HG03432 (cell line): ENCODE data around the gene ADAMTSL2.
"Not testable (repeated sequence)": the region's sequence is repeated elsewhere in the genome, so short reads cannot be mapped to it uniquely, and the experiment has no call there.

Experiments
- ATAC-seq: cut with Tn5 transposase; IDR thresholded peaks from one replicate; pipeline ENCODE4 v1.9.1; 2021; ENCODE audit warnings: mild to moderate bottlenecking, moderate library complexity; ENCODE audit not compliant: unreplicated experiment

ADAMTSL2 gene

DNA sequence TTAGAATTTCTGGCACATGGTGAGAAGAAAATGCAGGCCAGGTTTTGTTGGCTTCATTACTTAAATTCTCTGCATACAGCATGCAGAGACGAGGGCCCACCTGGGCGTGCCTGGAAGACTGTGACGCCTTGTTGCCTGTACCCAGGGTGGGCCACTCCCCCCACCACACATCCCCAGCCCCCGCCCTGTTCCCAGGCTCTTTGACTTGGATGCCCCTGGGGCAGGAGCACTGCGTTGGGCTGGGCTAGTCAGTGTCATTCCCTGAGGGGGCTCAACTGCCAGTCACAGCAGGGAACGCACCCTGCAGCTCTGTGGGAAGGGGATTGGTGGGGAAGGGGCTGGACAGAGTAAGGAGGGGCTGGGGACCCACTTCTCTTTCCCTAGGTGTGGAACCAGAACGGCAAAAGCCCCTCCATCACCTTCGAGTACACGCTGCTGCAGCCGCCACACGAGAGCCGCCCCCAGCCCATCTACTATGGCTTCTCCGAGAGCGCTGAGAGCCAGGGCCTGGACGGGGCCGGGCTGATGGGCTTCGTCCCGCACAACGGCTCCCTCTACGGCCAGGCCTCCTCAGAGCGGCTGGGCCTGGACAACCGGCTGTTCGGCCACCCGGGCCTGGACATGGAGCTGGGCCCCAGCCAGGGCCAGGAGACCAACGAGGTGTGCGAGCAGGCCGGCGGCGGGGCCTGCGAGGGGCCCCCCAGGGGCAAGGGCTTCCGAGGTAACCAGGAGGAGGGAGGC is 19.6 kb downstream of the ADAMTSL2 start:
- no peak for ATAC-seq

DNA sequence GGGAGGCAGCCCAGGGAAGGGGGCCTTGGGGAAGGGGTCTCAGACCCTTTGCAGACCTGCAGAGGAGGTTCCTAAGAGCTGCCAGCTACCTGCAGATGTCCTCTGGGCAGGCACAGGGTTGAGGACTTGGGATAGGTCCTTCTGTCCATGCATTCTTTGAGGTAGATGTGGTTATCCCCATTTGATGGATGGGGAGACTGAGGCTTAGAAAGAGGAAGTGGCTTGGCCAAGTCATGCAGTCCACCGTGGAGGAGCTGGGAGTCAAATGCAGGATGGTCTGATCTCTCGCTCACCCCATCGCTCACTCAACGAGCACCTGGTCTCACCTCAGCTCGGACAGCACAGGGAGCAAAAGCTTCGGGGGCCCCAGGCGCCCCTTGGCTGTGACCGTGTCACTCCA is 20.2 kb downstream of the ADAMTSL2 start:
- ATAC-seq = no peak

DNA sequence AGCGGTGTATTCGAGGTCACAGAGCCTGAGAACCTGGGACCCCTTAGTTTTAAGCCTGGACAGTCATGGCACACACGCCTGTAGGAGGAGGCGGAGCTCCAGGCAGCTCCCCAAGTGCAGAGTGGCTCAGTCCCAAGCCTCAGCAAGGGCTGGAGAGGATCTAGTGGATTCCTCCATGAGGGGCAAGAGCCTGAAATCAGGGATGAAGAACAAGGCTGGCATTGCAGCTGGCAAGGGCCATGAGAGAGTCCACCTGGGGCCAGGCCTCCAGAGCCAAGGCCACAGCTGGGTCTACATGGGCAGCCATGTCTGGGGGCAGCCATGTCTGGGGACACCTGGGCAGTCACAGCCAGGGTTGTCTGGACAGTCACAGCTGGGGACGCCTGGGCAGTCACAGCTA is 21.9 kb downstream of the ADAMTSL2 start:
- no peak for ATAC-seq

DNA sequence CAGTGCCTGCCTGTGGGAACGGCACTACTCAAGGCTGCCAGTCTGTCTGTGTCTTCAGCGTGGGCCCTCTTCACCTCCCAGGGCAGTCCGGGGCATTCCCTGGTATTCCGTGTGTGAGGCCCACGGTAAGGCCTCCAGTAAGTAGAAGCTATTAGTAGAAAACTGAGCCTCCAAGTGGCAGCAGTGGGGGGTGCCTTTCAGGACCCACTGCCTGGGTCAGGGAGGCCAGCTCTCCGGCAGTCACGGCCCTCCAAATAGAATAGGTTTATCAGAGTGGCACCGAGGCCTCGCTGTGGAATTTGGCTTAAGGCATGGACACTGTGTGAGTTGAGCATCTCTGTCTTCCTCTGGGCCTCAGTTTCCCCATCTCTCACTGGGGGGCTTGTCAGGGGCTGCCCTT is 23.1 kb downstream of the ADAMTSL2 start:
- no peak for ATAC-seq

DNA sequence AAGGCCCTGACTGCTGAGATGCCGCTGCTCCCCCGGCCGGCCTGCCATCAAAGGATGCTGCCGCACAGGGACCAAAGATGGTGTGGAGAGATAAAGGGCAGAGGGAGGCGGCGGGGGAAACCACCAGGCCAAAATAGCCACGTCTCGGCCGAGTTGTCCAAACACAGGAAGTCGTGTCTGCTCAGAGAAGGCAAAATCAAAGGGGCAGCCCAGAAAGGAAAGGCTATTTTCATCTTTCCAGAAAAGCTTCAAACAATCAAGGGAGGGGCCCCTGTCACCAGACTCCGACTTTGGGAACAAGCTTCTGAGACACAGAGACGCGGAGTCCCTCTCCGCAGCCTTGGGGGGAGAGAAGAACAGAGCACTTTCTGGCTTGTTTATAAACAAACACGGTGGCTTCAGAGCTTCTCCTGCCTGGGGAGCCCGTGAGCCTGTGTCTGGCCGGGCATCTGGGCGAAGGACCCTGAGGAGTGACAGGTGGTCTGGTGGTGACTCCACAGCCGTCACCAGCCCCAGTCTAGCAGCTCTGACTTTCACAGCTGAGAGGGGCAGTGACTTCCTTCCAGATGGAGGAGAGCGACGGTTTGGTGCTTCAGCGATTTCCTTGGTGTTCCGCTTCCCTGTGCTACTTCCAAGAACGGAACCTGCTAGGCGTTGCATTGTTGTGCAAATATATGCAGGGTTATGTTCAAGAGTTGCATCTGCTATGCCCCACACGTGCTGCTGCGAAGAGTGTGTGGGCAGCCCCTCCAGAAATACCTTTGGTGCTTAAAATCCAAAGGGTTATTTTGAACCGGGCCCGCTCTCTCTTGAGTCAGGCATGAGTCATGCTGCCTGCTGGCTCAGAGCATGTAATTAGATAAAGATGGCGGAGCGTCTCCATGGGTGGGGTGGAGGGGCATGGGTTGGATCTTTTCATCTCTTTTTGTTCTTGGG is 24.0 kb downstream of the ADAMTSL2 start:
- ATAC-seq = peak; percentile 55

DNA sequence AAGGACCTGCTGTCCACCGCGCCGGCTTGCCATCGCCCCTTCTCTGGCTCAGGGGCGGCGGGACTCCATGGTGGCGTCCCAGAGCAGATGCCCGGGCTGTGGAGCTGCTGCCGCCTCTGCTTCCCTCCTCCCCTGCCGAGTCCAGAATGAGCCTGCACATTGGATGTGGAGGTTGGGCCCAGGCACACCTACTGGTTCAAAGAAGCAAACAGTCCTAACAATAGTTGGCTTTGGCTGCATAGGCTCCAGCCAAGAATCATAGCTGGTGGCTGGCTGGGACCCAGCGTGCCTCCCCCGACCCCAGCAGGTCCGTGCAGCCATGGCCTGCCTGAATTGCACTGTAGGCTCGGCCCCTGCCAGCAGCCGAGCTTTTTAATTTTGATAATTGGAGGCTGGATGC is 25.8 kb downstream of the ADAMTSL2 start:
- ATAC-seq = no peak

DNA sequence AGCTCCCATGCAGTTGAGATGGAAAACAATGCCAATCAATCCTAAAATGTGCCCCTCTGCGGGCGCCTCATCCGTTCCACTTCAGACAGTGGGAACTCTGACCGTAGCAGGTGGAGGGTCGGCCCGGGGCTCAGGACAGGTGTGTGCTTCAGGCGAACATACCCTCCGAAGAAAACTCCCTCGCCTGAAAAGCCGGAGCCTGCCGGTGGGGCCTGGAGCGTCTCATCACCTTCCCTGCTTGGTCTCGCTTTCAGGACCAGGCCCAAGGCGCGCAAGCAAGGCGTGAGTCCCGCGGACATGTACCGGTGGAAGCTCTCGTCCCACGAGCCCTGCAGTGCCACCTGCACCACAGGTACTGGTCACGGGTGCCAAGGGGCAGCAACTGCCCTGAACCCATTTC is 26.4 kb downstream of the ADAMTSL2 start:
- ATAC-seq = no peak

DNA sequence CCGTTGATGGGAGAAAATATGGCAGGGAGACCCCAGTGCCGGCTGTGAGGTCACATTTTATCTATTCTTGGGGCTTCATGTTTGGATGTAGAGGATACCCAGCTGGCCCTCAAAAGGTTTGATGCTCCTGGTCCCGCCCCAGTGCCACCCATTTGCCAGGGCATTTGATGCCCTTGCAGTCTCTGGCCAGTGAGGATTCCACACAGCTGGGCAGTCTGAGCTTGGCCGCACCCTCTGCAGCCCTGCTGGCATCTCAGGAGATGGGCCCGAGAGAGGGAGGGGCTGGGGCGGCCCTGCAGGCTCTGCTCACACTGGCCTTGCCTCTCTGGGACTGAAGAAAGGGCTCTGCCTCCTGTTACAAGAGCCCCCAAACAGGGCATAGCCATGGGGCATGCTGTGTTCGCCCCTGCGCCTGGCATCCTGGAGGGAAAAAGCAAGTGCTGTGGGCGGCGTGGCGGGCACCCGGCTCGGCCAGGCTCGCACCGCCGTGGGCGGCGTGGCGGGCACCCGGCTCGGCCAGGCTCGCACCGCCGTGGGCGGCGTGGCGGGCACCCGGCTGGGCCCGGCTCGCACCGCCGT is 27.6 kb downstream of the ADAMTSL2 start:
- ATAC-seq = no peak

DNA sequence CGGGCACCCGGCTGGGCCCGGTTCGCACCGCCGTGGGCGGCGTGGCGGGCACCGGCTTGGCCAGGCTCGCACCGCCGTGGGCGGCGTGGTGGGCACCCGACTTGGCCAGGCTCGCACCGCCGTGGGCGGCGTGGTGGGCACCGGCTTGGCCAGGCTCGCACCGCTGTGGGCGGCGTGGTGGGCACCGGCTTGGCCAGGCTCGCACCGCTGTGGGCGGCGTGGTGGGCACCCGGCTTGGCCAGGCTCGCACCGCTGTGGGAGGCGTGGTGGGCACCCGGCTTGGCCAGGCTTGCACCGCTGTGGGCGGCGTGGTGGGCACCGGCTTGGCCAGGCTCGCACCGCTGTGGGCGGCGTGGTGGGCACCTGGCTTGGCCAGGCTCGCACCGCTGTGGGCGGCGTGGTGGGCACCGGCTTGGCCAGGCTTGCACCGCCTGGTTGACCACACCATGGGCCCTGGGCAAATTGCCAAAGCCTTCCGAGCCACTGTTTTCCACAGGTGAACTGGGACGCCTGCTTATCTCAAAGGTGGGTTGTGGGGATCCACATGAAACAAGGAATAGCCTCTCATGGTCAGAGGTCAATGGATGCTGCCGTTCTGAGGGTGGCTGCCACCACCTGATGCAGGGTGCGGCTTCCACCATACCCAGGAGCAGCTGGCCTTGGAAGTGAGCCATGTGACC is 28.2 kb downstream of the ADAMTSL2 start:
- ATAC-seq = no peak

DNA sequence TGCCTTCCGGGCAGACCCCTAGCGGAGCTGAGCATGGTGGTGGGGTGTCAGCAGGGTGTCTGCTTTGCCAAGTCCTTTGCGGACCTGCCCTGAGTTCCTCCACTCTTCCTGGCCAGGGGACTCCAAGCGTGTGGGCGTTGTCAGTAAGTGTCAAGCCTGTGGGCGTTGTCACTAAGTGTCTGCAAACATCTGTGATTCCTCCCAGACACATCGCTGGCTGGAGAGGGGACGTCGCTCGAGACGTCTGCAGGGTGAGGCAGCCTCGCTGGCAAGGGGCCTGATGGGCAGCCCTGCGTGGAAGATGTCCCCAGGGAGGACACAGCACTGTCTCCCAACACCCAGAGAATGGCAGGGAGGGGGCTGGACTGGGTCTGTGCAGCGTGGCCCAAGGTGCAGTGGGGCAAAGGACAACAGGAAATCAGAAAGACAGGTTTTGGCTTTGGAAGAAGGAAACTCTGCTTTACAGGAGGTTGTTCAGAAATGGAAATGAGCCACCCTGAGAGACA is 28.8 kb downstream of the ADAMTSL2 start:
- no peak for ATAC-seq

DNA sequence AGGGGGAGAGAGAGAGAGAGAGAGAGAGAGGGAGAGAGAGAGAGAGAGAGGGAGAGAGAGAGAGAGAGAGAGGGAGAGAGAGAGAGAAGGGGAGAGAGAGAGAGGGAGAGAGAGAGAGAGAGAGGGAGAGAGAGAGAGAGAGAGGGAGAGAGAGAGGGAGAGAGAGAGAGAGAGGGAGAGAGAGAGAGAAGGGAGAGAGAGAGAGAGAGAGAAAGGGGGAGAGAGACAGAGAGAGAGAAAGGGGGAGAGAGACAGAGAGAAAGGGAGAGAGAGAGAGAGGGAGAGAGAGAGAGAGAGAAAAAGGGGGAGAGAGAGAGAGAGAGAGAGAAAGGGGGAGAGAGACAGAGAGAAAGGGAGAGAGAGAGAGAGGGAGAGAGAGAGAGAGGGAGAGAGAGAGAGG is 29.3 kb downstream of the ADAMTSL2 start:
- ATAC-seq = not testable (repeated sequence)

DNA sequence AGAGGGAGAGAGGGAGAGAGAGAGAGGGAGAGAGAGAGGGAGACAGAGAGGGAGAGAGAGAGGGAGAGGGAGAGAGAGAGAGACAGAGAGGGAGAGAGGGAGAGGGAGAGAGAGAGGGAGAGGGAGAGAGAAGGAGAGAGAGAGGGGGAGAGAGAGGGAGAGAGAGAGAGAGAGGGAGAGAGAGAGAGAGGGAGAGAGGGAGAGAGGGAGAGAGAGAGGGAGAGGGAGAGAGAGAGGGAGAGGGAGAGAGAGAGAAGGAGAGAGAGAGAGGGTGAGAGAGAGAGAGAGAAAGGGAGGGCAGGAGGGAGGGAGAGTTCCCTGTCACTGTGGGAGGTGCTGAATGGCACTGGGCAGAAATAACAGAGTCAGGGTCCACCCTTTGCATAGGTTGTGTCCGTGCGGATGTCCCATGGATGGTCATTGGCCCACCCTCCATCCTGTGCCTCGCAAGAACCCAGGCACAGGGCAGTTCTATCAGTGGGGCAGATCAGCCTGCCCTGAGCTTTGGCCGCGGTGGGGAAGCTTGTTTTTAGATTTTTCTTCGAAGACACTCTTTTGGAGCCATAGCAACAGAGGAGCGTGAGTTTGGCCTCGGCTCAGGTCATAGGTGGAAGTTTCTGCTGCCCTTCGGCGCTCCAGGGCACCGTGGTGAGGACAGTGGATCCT is 30.1 kb downstream of the ADAMTSL2 start:
- ATAC-seq = no peak

DNA sequence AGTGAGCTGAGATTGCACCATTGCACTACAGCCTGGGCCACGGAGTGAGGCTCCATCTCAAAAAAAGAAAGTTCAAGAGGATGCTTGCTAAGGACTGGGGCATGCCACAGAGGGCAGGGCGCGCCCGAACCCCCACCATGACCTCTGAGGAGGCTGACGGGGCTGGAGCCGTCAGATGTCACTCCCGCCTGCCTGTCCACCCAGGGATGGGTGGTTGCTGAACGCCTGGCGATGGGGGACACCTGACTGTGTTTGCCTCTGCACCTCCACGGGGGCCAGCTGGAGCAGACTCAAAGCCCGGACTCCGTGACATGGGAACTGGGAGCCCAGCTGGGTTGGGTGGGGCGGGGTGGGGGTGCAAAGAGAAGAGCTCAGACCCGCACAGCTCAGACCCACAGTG is 31.9 kb downstream of the ADAMTSL2 start:
- ATAC-seq = no peak

DNA sequence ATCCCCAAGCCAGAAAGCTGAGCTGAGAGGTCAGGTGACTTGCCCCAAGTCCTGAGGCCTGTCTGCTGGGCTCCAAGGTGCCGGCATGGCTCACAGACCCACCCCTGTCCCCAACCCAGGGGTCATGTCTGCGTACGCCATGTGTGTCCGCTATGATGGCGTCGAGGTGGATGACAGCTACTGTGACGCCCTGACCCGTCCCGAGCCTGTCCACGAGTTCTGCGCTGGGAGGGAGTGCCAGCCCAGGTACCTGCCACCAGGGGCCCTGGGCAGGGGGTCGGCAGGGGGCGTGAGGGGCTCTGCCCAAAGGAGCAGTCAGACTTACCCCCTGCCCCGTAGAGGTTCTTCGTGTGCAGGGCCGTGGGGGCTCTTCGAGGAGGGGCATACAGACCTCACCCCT is 32.3 kb downstream of the ADAMTSL2 start:
- ATAC-seq = no peak

DNA sequence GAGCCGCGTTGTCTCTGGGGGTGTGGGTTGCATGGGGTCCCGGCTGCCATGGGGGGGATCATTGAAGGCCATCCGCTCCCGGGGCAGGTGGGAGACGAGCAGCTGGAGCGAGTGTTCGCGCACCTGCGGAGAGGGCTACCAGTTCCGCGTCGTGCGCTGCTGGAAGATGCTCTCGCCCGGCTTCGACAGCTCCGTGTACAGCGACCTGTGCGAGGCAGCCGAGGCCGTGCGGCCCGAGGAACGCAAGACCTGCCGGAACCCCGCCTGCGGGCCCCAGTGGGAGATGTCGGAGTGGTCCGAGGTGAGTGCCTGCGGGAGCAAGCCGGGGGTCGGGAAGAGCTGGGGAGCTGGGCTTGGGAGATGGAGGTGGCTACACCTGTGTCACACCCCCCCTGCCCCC is 33.7 kb downstream of the ADAMTSL2 start:
- no peak for ATAC-seq

DNA sequence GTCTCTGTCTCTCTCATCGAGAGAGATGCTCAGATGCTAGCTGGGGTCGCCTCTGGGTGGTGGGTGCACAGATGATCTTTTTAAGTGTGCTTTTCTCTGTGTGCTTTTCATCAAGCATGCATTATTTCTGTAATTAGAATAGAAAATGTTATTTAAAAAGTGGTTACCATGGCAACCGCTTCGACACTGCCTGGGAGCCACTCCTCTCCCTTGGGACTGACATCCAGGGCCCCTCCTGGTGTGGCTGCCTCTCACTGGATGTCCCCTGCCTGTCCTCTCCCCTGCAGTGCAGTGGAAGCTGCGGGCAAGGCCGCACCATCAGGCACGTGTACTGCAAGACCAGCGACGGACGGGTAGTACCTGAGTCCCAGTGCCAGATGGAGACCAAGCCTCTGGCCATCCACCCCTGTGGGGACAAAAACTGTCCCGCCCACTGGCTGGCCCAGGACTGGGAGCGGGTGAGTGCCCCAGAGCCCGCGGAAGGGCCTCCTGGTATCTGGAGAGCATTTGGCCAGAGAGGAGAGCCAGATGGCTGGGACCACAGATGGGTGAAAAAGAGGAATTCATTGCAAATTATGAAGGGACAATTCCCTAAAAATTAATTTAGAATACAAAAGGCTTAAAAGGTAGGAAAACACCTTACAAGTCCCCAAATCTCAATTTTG is 34.7 kb downstream of the ADAMTSL2 start:
- no peak for ATAC-seq

DNA sequence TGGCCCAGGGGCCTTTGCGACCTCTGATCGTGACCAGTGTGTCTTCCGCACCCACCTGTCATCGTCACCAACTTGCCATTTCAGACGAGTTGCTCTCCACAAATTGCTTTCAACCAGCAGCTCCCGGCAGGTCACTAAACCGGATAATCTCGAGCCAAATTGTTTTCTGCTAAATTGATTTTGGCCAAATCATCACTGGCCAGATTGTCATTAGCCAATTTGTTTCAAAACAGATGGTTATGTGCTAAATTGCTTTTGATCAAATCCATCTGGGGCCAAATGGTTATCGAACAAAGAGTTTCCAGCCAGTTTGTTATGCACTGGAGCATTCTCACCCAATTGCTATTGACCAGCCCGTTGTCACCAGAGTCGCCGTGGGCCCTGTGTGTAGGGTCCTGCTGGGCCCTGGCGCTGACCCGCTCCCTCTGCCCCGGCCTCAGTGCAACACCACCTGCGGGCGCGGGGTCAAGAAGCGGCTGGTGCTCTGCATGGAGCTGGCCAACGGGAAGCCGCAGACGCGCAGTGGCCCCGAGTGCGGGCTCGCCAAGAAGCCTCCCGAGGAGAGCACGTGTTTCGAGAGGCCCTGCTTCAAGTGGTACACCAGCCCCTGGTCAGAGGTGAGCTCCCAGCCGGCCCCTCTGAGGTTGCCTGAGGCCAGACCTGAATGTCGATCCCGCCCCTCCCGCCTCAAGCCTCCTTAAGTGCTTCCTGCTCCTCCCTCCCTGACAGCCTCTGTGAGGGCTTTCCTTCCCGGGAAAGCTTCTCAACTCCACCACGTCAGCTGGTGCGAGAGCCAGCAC is 35.6 kb downstream of the ADAMTSL2 start:
- ATAC-seq = no peak

DNA sequence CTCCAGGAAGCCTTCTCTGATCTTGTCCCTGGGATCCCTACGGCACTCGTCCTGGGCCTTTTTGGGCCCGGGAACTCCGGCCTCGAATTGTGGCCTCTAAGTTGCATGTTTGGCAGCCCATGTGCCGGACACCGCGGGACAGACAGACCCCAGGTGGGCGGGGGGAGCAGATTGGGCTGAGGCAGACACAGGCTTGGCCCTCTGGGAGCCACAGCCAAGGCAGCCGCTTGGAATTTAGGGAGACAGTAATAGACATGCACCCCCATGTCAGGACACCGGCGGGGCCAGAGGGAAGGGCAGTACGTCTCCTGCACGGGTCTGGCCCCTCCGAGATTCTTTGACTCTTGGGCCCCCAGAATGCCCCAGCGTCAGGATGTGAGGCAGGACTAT is 36.2 kb downstream of the ADAMTSL2 start:
- no peak for ATAC-seq

DNA sequence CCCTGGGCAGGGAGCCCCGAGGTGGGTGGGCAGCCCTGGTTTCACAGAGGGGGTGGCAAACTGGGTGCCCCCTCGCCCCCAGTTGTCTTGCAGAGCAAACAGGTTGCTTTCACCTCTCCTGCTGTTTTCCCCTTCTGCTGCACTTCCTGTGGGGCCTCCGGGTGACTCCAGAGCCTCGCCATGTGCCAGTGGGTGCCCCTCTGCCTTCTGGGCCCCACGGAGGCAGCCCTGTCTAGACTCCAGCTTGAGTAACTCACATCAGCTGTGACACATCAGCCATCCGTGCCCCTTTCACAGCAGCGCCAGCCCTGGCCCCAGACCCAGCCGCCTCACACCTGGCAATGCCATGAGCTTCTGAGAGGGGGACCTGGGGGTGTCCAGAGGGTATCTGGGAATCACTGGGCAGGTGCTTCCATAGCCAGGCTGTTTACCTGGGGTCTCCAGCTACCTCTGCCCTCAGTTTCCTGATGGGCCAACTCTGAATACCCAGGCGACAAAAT is 36.9 kb downstream of the ADAMTSL2 start:
- no peak for ATAC-seq
